Spinal cord (tissue), 10 donors: ENCODE data around the gene FOXD3. TPM values are rescaled to one million over a fixed set of nuclear protein-coding genes. Genes with fewer than 3 reads are reported as not detected.

Experiments used
- DNase-seq, 6 donors: peaks; one replicate each; pipeline versions ENCODE4 v3.0.0 to v3.0.0-alpha.2; 2013 to 2015; ENCODE audit warnings: low spot score in 6 of 6, low read depth in 4 of 6
- H3K27ac ChIP-seq: one replicate; pipeline ENCODE4 v1.5.1; 2013; ENCODE audit warnings: low read depth, low read length, control low read depth
- H3K27me3 ChIP-seq: one replicate; pipeline ENCODE4 v1.6.1; 2013; ENCODE audit warnings: low read length; ENCODE audit not compliant: control insufficient read depth, insufficient read depth
- H3K36me3 ChIP-seq: one replicate; pipeline ENCODE4 v1.6.1; 2013; ENCODE audit warnings: low read length; ENCODE audit not compliant: control insufficient read depth, insufficient read depth
- H3K4me1 ChIP-seq: one replicate; pipeline ENCODE4 v1.6.1; 2013; ENCODE audit warnings: low read length; ENCODE audit not compliant: control insufficient read depth, insufficient read depth
- H3K4me3 ChIP-seq: one replicate; pipeline ENCODE4 v1.5.1; 2013; ENCODE audit warnings: low read depth, low read length, control low read depth
- H3K9me3 ChIP-seq: one replicate; pipeline ENCODE4 v1.6.1; 2013; ENCODE audit warnings: low read length; ENCODE audit not compliant: control insufficient read depth, insufficient read depth
- WGBS: methylation state at CpG from one replicate; pipeline ENCODE4 v1.1.5; 2013; ENCODE audit warnings: missing lambda C conversion rate; ENCODE audit not compliant: insufficient coverage; 5-methylcytosine and 5-hydroxymethylcytosine counted together
- polyA plus RNA-seq, 2 donors: library from polyadenylated mRNA; unstranded; fragments of 120-200 nt; gene quantifications; one replicate each; pipeline ENCODE4 v1.2.1, GENCODE V29; 2013; ENCODE audit not compliant: insufficient read length in 2 of 2
- total RNA-seq, 2 donors: library from RNA; depleted of rRNA in 1 of 2; stranded (reverse); fragments of 120-200 nt in 1 of 2; fragments of >200 nt in 1 of 2; gene quantifications; one replicate each; pipeline versions ENCODE4 v1.2.3 to v1.2.4, GENCODE V29; 2013 to 2014
- donor health status: healthy.

The FOXD3 gene
- total and polyA plus RNA-seq, 4 donors, result 3.2 to 6.0 (median 4.6) TPM

DNA sequence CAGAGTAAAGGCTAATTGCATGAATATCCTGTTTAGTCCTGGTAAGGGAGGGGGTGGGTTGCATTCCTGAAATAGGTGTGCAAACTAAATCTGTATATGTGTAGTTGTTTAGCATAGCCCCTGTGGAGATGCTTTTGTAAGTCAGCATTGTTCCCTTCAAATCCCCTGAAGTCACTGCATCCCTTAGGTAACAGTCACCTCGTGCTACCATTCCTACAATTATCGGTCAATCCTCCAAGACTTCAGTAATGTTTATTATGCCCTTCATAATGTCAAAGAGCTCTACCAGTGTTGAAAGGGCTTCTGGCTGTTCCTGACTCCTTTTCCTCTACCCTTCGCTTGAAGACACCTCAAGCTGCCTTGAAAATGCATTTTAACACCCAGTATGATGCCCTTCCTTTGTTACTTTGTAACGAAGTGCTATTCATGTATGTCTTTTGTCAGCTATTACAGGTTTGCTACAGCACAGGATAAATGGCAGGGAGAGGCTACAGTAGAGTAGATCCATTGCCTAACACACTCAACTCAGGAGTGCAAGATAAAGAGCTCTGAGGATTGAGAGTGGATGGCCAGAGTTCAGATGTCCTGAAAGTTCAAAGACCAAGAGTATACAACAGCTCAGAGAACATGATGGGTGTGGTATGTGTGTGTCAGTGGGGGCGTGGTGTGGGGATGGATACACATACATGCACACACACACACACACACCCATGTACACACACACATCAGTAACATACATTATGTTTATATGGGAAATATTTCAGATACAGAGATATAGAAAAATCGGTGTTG is 27.4 kb upstream of the FOXD3 start:
- H3K36me3 ChIP-seq, result no peaks in the 10 kb centered on the region
- WGBS, result 42% methylated on average over 3 of the region's 6 CpGs
- no peaks in the 10 kb centered on the region for H3K27me3 ChIP-seq
- H3K4me3 ChIP-seq, result no peak overlapping the region
- no peak overlapping the region for H3K27ac ChIP-seq
- H3K4me1 ChIP-seq, result no peaks in the 10 kb centered on the region
- DNase-seq, result no peak
- H3K9me3 ChIP-seq, result peaks cover 2% of the 10 kb centered on the region

DNA sequence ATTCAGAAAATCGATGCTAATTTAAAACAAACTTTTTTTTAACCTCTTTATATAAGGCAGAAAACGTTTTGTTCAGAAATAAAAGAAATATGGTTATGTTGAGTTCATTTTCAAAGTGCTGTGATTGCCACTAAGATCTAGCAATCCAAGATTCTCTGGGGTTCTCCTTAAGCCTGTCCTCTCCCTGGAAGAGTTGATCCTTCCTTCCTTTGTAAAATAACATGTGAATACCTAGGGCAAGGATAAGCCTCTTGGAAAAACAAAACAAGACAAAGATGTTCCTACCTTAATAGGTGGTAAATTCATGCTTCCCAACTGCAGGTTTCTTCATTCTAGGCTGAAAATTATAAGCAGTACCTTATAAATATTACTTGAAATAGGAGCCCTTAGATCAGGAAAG is 18.0 kb upstream of the FOXD3 start:
- no peak overlapping the region for H3K27ac ChIP-seq
- H3K9me3 ChIP-seq, result no peaks in the 10 kb centered on the region
- no peak for DNase-seq
- no peaks in the 10 kb centered on the region for H3K36me3 ChIP-seq
- H3K4me3 ChIP-seq, result no peak overlapping the region
- no peaks in the 10 kb centered on the region for H3K4me1 ChIP-seq
- WGBS, result no CpG with 5 or more reads among the region's 2 CpGs
- no peaks in the 10 kb centered on the region for H3K27me3 ChIP-seq

GRCh38 chr1:63305043-63305442 is 17.3 kb upstream of the FOXD3 start:
- H3K4me3 ChIP-seq, result no peak overlapping the region
- no peaks in the 10 kb centered on the region for H3K27me3 ChIP-seq
- no peaks in the 10 kb centered on the region for H3K4me1 ChIP-seq
- no peaks in the 10 kb centered on the region for H3K9me3 ChIP-seq
- DNase-seq, result no peak
- no peaks in the 10 kb centered on the region for H3K36me3 ChIP-seq
- no peak overlapping the region for H3K27ac ChIP-seq

GRCh38 chr1:63307196-63307794 is 15.1 kb upstream of the FOXD3 start:
- 100% methylated on average over 1 of the region's 1 CpG for WGBS
- no peaks in the 10 kb centered on the region for H3K9me3 ChIP-seq
- H3K27ac ChIP-seq, result no peak overlapping the region
- no peaks in the 10 kb centered on the region for H3K36me3 ChIP-seq
- no peaks in the 10 kb centered on the region for H3K27me3 ChIP-seq
- H3K4me1 ChIP-seq, result no peaks in the 10 kb centered on the region
- no peak for DNase-seq
- H3K4me3 ChIP-seq, result no peak overlapping the region

- Histone ChIP-seq H3K9me3 (no peaks in the 10 kb centered on the region), H3K4me3 (no peak overlapping the region), H3K4me1 (peaks cover 37% of the 10 kb centered on the region), H3K27me3 (peaks cover 82% of the 10 kb centered on the region), H3K36me3 (no peaks in the 10 kb centered on the region), H3K27ac (peak overlapping the region; percentile 33)
- DNase-seq, result no peak
- WGBS, result 23% methylated on average over 23 of the region's 24 CpGs
These were observed 5.8 kb upstream of the FOXD3 start for GRCh38 chr1:63316598-63316983.

GRCh38 chr1:63316984-63317816 is 5.2 kb upstream of the FOXD3 start:
- Histone ChIP-seq H3K4me1 (peaks cover 43% of the 10 kb centered on the region), H3K27me3 (peaks cover 89% of the 10 kb centered on the region), H3K36me3 (no peaks in the 10 kb centered on the region), H3K27ac (peak overlapping the region; percentile 89), H3K9me3 (no peaks in the 10 kb centered on the region), H3K4me3 (peak overlapping the region; percentile 35)
- DNase-seq, result peak in 2 of 6 donors; percentile 53 to 65
- under 1% methylated on average over 79 of the region's 80 CpGs for WGBS

DNA sequence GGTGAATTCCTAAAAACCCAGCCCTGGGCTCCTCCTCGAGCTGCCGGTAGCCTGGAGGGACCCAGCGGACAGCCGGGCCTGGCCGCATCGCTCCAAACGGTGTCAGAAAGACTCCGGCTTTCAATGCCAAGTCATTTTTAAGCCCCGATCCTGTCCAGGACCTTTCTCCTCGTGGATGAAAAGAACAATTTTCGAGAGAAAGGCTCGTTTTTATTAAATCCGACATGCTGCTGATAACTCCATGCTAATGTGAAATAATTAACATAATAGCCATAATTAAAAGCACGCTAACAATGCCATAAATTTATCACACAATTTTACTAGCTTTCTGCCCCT is 4.6 kb upstream of the FOXD3 start:
- Histone ChIP-seq H3K27ac (peak overlapping the region; percentile 89), H3K36me3 (no peaks in the 10 kb centered on the region), H3K4me3 (peak overlapping the region; percentile 35), H3K9me3 (no peaks in the 10 kb centered on the region), H3K4me1 (peaks cover 48% of the 10 kb centered on the region), H3K27me3 (peaks cover 94% of the 10 kb centered on the region)
- peak in 2 of 6 donors; percentile 59 to 72 for DNase-seq
- WGBS, result 0% methylated on average over 8 of the region's 14 CpGs

GRCh38 chr1:63318201-63318979 is 4.0 kb upstream of the FOXD3 start:
- H3K36me3 ChIP-seq, result no peaks in the 10 kb centered on the region
- H3K27ac ChIP-seq, result peak overlapping the region; percentile 89
- no peaks in the 10 kb centered on the region for H3K9me3 ChIP-seq
- no peak overlapping the region for H3K4me3 ChIP-seq
- DNase-seq, result peak in 2 of 6 donors; percentile 40 to 45
- peaks cover 95% of the 10 kb centered on the region for H3K27me3 ChIP-seq
- 6% methylated on average over 12 of the region's 28 CpGs for WGBS
- peaks cover 52% of the 10 kb centered on the region for H3K4me1 ChIP-seq
